Fibroblast of skin of right biceps (primary cell): ENCODE measurements around the gene PLCG1.
A peak's percentile ranks its signal among the peaks of the same experiment; 100 is the strongest.

Experiments
- DNase-seq: peaks from one replicate; pipeline ENCODE4 v3.0.0-alpha.2; 2013

The PLCG1 gene

GRCh38 chr20:41182296-41183212, 45.2 kb downstream of the PLCG1 start:
- DNase-seq: no peak

DNA sequence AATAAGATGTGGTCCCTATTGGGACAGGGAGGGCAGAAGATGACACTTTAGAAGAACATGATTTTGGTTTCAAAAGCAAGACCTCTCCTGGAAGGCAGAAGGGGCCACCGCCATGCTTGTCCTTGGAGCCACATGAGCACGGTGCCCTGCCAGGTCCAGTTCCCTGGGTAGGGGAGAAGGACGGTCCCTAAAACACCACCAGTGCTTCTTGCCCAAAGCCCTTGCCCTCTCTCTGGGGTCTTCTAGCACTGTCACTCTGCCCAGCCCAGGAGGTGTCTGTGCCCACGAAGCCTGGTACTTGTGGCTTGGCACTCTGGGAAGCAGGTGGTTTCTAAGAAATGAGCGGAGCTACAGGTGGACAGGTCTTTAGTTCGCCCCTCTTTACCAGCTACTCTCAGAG, 46.0 kb downstream of the PLCG1 start:
- no peak for DNase-seq

DNA sequence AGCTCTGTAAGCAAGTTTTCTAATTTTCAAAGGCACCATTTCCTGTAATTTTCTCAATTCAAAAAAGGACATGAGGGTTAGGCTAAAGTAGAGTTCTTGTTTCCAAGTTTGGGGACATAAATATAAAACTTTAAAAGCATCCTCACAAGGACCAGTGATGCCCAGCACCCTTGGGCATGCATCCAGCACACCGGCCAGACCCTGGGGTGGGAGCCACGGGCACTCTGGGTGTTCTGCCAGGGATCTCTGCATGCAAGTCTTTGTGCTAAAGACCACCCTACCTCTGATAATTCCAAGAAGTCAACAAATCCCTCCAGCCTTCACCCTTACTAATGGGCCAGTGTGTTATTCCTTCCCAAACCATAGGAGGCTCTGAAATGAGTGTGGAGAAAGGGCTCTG, 46.5 kb downstream of the PLCG1 start:
- no peak for DNase-seq

DNA sequence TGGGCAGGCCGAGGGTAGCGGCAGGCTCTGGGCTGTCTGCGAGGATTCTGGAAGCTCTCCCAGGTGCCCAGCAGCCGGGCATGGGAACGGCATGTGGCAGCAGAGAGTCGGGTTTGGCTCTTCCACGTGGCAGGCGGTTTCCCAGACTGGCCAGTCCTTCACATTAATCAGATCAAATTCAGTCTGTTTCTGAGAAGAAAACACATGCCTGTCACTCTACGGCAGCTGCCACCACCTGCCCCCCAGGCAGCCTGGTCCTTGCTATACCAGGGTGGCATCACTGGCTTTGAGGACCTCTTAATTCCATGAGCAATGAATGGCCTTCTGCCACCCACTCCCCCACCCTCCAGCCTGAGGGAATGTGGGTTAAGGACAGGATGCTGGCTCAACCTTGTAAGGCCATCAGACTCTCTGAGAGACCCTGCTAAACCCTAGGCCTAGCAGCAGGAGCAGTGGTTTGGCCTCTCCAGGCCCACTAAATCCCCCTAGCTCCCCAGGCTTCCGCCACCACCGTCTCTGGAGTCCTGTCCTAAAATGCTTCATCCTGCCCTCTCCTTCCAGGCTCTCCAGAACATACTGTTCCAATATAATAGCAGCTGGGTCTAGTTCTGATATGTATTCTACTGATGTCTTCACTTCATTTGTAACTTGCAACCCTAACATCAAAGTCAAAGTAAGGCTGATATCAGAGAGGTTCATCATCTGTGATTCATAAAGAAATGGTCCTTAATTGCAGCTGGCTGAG, 47.8 kb downstream of the PLCG1 start:
- no peak for DNase-seq

DNA sequence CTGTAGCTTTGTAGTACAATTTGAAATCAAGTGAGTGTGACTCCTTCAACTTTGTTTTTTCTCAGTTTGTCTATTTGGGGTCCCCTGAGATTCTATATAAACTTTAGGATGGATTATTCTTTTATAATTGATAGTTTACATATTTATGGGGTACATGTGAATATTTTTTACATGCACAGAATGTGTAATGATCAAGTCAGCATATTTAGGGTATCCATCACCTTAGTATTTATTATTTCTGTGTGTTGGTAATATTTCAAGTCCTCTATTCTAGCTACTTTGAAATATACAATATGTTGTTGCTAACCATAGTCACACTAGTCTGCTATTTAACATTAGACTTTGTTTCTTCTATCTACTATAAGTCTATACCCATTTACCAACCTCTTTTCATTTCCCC, 50.3 kb downstream of the PLCG1 start:
- DNase-seq: no peak

DNA sequence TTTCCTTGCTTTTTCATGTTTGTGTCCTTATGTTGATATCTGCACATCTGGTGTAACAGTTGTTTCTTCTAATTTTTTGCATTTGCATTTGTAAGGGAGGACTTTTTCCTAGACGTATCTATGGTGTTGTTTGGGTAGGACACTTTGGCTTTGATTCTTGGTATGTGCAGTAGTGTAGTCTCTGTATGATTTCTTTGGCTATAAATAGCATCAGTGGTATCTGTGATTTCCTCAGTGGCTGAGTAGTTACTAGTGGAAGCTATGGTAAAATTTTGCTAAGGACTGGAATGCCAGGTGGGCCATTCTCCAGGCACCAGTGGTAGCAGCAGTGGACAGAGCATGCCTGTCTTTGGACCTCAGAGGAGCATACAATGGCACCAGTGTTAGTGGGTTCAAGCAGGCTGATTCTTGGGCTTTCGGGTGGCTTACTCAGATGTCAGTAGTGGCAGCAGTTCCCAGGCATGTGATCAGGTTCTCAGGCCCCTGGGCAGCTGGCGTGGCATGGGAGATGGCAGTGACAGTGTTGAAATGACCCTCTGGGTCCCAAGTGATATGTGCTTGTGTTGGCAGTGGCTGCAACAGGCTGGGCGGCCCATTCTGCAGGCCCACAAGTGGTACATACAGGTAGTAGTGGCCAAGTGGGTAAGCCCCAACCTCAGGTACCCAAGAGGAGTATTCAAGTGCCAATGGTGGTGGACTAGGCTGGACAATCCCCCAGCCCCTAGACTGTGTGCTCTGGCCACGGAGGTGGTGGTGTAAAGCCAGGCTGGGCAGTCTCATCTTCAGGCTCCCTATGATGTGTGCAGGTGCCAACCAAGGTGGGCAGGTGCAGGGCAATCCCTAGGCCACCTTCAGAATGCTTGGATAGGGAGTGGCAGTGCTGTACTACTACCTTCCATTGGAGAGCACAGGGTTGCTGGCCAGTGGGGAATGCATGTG, 54.5 kb downstream of the PLCG1 start:
- DNase-seq: no peak

GRCh38 chr20:41192575-41192974, 55.2 kb downstream of the PLCG1 start:
- DNase-seq: no peak

DNA sequence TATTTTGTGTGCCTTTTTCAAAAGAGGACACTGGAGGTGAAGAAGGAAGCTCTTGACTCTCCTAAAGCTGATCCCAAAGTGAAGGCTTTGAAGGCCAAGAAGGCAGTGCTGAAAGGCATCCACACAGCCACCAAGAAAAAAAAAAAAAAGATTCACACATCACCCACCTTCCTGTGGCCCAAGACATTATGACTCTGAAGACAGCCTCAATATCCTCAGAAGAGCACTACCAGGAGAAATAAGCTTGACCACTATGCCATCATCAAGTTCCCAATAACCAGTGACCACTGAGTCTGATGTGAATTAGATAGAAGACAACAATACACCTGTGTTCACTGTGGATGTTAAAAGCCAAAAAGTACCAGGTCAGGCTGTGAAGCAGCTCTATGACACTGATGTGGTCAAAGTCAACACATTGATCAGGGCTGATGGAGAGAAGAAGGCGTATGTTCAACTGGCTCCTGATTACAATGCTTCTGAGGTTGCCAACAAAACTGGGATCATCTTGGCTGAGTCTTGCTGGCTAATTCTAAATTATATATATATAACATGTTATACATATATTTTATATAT, 59.4 kb downstream of the PLCG1 start:
- DNase-seq: no peak

DNA sequence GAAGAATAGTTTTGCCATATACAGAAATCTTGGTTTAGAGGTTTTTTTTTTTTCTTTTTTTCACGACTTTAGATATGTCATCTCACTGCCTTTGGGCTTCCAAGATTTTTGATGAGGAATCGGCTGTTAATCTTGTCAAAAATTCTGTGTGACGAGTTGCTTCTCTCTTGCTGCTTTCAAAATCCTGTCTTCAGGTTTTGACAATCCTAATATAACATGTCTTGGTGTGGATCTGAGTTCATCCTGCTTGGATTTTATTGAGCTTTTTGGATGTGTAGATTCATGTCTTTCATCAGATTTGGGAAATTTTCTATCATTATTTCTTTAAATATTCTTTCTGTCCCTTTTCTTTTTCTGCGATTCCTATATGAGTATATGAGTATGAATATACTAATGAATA, 61.1 kb downstream of the PLCG1 start:
- DNase-seq: no peak

GRCh38 chr20:41200446-41201202, 63.3 kb downstream of the PLCG1 start:
- DNase-seq: no peak

GRCh38 chr20:41201760-41202159, 64.4 kb downstream of the PLCG1 start:
- DNase-seq: no peak

GRCh38 chr20:41202426-41202825, 65.1 kb downstream of the PLCG1 start:
- no peak for DNase-seq

DNA sequence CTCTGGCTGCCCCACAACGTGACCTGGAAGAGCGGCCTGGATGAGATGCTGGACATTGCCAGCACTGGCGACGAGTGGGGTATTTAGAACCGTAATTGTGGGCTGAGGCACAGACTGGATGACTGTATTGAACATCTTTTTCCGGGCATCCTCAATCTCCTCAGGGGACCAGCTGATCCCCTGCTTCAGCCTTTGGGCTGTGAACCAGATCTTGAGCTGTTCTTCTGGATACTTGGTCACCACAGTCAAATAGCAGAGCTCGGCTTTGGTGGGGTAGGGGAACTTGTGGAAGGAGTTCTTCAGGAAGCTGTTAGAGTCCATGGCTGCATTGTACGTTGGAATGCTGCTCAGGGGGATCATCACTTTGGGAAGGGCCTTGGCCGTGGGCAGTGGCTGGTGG, 66.3 kb downstream of the PLCG1 start:
- no peak for DNase-seq

- no peak for DNase-seq
Observed at GRCh38 chr20:41204304-41205265, 67.2 kb downstream of the PLCG1 start.

DNA sequence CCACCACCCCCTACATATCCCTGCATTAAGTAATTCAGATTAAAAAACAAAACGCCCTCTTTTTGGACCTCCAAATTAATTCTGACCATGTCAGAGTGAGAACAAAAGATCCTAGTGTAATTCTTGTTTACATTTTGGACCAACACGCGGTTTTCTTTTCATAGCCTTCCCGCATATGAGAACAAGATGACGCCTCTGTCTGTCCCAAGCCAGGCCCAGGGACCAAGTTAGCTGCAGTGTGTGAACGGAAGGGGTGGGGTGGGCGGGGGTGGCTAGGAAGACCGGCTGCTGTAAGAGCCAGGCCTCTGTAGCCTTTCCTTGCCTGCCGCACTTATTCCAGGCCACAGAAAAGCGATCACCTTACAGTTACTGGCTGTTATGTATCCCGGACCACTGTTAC, 68.0 kb downstream of the PLCG1 start:
- DNase-seq: no peak

DNA sequence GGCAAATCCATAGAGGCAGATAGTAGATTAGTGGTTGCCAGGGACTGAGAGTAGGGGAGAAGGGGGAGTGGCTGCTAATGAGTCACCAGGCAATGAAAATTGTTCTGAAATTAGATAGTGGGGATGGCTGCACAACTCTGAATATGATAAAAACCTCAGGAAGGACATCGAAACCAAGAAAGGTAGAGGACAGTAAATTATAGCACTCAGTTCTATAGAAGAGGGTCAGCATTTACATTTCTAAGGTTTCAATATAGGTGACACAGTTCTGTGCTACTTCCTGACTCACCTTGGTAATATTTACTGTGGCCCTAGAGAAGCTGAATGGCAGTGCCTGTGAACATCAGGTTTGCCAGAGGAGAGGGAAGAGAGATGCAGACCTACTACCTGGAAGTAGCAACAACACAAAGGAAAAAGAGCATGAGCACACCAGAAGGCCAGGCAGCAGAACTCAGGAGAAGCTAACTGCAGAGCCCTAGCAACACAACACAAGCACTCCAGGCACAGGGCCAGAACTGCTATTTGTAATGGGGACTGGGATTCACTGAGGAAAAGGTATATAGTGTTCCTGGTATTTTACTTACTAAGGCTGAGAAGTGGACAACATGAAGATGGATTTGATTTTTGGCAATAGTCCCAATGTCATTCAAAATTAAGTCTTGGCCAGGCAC, 75.9 kb downstream of the PLCG1 start:
- DNase-seq: peak; percentile 45

DNA sequence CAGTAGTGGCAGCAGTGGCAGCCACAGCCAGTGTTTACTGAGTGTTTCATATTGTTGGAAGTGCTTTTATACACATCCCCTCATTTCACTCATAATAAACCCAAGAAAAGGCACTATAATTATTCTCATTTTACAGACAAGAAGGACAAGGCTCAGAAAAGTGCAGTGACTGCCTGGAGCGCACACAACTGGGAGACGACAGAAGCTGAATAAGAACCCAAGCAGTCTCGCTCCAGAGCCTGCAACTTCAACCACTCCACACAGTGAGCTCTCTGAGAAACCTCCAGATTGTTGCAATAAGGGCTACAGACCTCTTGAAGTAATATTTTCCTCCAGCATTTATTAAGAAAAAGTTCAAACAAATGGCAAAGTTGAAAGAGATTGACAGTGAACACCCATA, 76.9 kb downstream of the PLCG1 start:
- DNase-seq: no peak

DNA sequence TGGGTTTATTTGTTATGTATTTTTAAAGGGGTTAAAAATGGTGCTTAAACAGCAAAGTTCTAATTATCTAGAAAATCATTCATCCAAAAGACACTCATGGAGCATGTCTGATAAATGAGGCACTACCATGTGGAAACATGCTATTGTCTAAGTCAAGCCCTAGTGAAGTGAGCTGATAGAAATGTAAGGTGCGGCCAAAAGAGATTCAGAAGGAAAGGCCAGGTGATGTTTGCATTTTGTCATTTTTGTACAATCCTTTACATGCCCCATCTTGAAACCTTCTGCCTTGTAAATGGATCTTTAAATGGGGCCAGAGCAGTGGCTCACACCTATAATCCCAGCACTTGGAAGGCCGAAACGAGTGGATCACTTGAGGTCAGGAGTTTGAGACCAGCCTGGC, 77.3 kb downstream of the PLCG1 start:
- DNase-seq: no peak

GRCh38 chr20:41217422-41217821, 80.1 kb downstream of the PLCG1 start:
- DNase-seq: no peak

DNA sequence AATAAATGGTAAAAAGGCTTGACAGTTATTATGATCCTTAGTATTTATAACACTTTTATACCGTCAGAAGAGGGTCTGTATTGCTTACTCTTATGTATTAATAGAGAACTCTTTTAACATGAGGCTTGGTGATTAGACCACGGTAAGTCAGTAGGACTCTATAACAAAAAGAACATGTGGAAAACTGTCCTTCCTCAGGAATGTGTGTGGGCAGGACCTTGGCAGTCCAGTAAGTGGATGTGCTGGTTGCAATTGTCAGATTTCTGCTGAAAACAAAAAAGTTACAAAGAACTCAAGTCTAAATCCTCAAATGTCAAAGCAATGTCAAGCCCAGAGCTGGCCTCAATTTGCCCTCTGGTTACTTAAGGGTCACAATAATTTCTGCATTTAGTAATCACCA, 81.1 kb downstream of the PLCG1 start:
- peak; percentile 25 for DNase-seq
